ENCODE data around the gene NOSTRIN.
"Not testable (repeated sequence)": the region's sequence is repeated elsewhere in the genome, so short reads cannot be mapped to it uniquely, and the experiment has no call there.

Gene NOSTRIN

GRCh38 chr2:168819829-168820489 lies 17.5 kb downstream of the NOSTRIN start:
- no peak for DNase-seq (ENCODE audit: low read depth)

- no peak for DNase-seq (ENCODE audit: low read depth)
These were observed 19.1 kb downstream of the NOSTRIN start for GRCh38 chr2:168821577-168821976.

GRCh38 chr2:168821992-168822391 lies 19.6 kb downstream of the NOSTRIN start:
- no peak for DNase-seq (ENCODE audit: low read depth)

GRCh38 chr2:168825126-168825525 lies 22.7 kb downstream of the NOSTRIN start:
- DNase-seq (ENCODE audit: low read depth): no peak

GRCh38 chr2:168830958-168831357 lies 28.5 kb downstream of the NOSTRIN start:
- no peak for DNase-seq (ENCODE audit: low read depth)

- DNase-seq (ENCODE audit: low read depth): no peak
These were observed 29.2 kb downstream of the NOSTRIN start for GRCh38 chr2:168831662-168832061.

GRCh38 chr2:168835969-168836368 lies 33.5 kb downstream of the NOSTRIN start:
- DNase-seq (ENCODE audit: low read depth): no peak

- DNase-seq (ENCODE audit: low read depth): no peak
These were observed 39.0 kb downstream of the NOSTRIN start for GRCh38 chr2:168841445-168841844.

GRCh38 chr2:168843253-168843652 lies 40.8 kb downstream of the NOSTRIN start:
- DNase-seq (ENCODE audit: low read depth): no peak

GRCh38 chr2:168848225-168848624 lies 45.8 kb downstream of the NOSTRIN start:
- no peak for DNase-seq (ENCODE audit: low read depth)

- DNase-seq (ENCODE audit: low read depth): no peak
These were observed 47.2 kb downstream of the NOSTRIN start for GRCh38 chr2:168849610-168850009.

GRCh38 chr2:168850846-168851245 lies 48.4 kb downstream of the NOSTRIN start:
- DNase-seq (ENCODE audit: low read depth): no peak

GRCh38 chr2:168851674-168852320 lies 49.4 kb downstream of the NOSTRIN start:
- DNase-seq (ENCODE audit: low read depth): no peak

- DNase-seq (ENCODE audit: low read depth): no peak
These were observed 50.0 kb downstream of the NOSTRIN start for GRCh38 chr2:168852481-168852880.

GRCh38 chr2:168853471-168853870 lies 51.0 kb downstream of the NOSTRIN start:
- DNase-seq (ENCODE audit: low read depth): no peak

- no peak for DNase-seq (ENCODE audit: low read depth)
These were observed 52.2 kb downstream of the NOSTRIN start for GRCh38 chr2:168854651-168855050.

- no peak for DNase-seq (ENCODE audit: low read depth)
These were observed 53.2 kb downstream of the NOSTRIN start for GRCh38 chr2:168855601-168856000.

GRCh38 chr2:168858146-168858545 lies 55.7 kb downstream of the NOSTRIN start:
- DNase-seq (ENCODE audit: low read depth): no peak

GRCh38 chr2:168867164-168867563 lies 64.7 kb downstream of the NOSTRIN start:
- DNase-seq (ENCODE audit: low read depth): not testable (repeated sequence)

GRCh38 chr2:168870369-168870768 lies 67.9 kb downstream of the NOSTRIN start:
- not testable (repeated sequence) for DNase-seq (ENCODE audit: low read depth)

- not testable (repeated sequence) for DNase-seq (ENCODE audit: low read depth)
These were observed 68.4 kb downstream of the NOSTRIN start for GRCh38 chr2:168870824-168871223.

GRCh38 chr2:168874368-168875054 lies 72.1 kb downstream of the NOSTRIN start:
- no peak for DNase-seq (ENCODE audit: low read depth)

- DNase-seq (ENCODE audit: low read depth): not testable (repeated sequence)
These were observed 79.7 kb downstream of the NOSTRIN start for GRCh38 chr2:168882163-168882562.

Measured in stimulated activated CD8-positive, alpha-beta memory T cell treated with anti-CD3 and anti-CD28 coated beads, Interleukin-4, amount 100 ng/mL, for 24 hours (primary cell).